GM12875 (cell line): ENCODE measurements around the gene CIB1.
"Not testable (repeated sequence)": the region's sequence is repeated elsewhere in the genome, so short reads cannot be mapped to it uniquely, and the experiment has no call there.

Experiments
- H3K4me3 ChIP-seq: one replicate; pipeline ENCODE4 v1.5.1; 2011; ENCODE audit warnings: low read depth, low read length, control low read depth
- CTCF ChIP-seq: IDR thresholded peaks from 2 replicates; pipeline ENCODE4 v1.5.1; 2011; ENCODE audit warnings: low read depth, mild to moderate bottlenecking, control low read depth, inconsistent platforms, low read length, moderate library complexity, borderline replicate concordance; ENCODE audit not compliant: insufficient read depth

CIB1 gene

GRCh38 chr15:90266061-90266431 is 32.3 kb upstream of the CIB1 start:
- no peak for TF ChIP-seq CTCF
- peak overlapping the region; percentile 69 for H3K4me3 ChIP-seq

- TF ChIP-seq CTCF: no peak
- peak within 1 kb of the TSS; percentile 69 for H3K4me3 ChIP-seq
These were observed 31.7 kb upstream of the CIB1 start, which contains the start of gene NGRN for GRCh38 chr15:90265271-90266060. Gene NGRN, plus strand, starts transcription at chr15:90265672. Its CDS starts 41 bp downstream, at chr15:90265713.

- TF ChIP-seq CTCF: no peak
- peak overlapping the region; percentile 69 for H3K4me3 ChIP-seq
These were observed 30.9 kb upstream of the CIB1 start for GRCh38 chr15:90264671-90265070.

- H3K4me3 ChIP-seq: no peak overlapping the region
- no peak for TF ChIP-seq CTCF
These were observed 28.7 kb upstream of the CIB1 start for GRCh38 chr15:90262426-90262825.

- TF ChIP-seq CTCF: no peak
- H3K4me3 ChIP-seq: no peak overlapping the region
These were observed 28.1 kb upstream of the CIB1 start for GRCh38 chr15:90261811-90262210.

GRCh38 chr15:90260731-90261130 is 27.0 kb upstream of the CIB1 start:
- not testable (repeated sequence) for H3K4me3 ChIP-seq

- TF ChIP-seq CTCF: no peak
- no peak overlapping the region for H3K4me3 ChIP-seq
These were observed 25.8 kb upstream of the CIB1 start for GRCh38 chr15:90259524-90259923.
